ENCODE measurements around the gene TEP1.

GRCh38 chr14:20317720-20318119, 95.6 kb downstream of the TEP1 start:
- no peak for TF ChIP-seq CTCF (IDR thresholded peaks at IDR 0.05; ENCODE audit: insufficient read depth, low read length, poor library complexity, severe bottlenecking)
- TF ChIP-seq EZH2phosphoT487 (conservative IDR thresholded peaks at IDR 0.05; ENCODE audit: low read length): no peak

Data from SU-DHL-6 (cell line).